Esophagus (tissue), 2 donors: ENCODE measurements around the gene GRB10. TPM values are rescaled to one million over a fixed set of nuclear protein-coding genes. Genes with fewer than 3 reads are reported as not detected.
"Not testable (repeated sequence)": the region's sequence is repeated elsewhere in the genome, so short reads cannot be mapped to it uniquely, and the experiment has no call there.

Experiments used
- H3K27ac ChIP-seq, 2 donors: one replicate each; pipeline ENCODE4 v1.5.1; 2013; ENCODE audit warnings: low read depth in 2 of 2, mild to moderate bottlenecking in 2 of 2, inconsistent platforms in 1 of 2, low read length in 1 of 2, moderate library complexity in 1 of 2
- H3K27me3 ChIP-seq, 2 donors: one replicate each; pipeline ENCODE4 v1.6.1; 2013; ENCODE audit warnings: low read length in 2 of 2, control low read depth in 1 of 2, mild to moderate bottlenecking in 1 of 2; ENCODE audit not compliant: insufficient read depth in 2 of 2, control insufficient read depth in 1 of 2
- H3K36me3 ChIP-seq, 2 donors: one replicate each; pipeline ENCODE4 v1.6.1; 2013; ENCODE audit warnings: low read length in 1 of 2; ENCODE audit not compliant: control insufficient read depth in 2 of 2, insufficient read depth in 2 of 2
- H3K4me1 ChIP-seq, 2 donors: one replicate each; pipeline ENCODE4 v1.6.1; 2013; ENCODE audit warnings: low read length in 1 of 2; ENCODE audit not compliant: control insufficient read depth in 2 of 2, insufficient read depth in 2 of 2
- H3K4me3 ChIP-seq, 2 donors: one replicate each; pipeline ENCODE4 v1.5.1; 2013; ENCODE audit warnings: low read length in 2 of 2, mild to moderate bottlenecking in 2 of 2, low read depth in 1 of 2, moderate library complexity in 1 of 2
- H3K9me3 ChIP-seq, 2 donors: one replicate each; pipeline ENCODE4 v1.6.1; 2013; ENCODE audit warnings: mild to moderate bottlenecking in 2 of 2, low read depth in 1 of 2, low read length in 1 of 2, moderate library complexity in 1 of 2; ENCODE audit not compliant: control insufficient read depth in 2 of 2, insufficient read depth in 1 of 2
- WGBS, 2 donors: extraction: QIAGEN DNeasy Blood & Tissue Kit; methylation state at CpG; one replicate each; pipeline ENCODE4 v1.1.7; 2013; 5-methylcytosine and 5-hydroxymethylcytosine counted together
- polyA plus RNA-seq, 2 donors: library from polyadenylated mRNA; stranded (reverse); fragments of 200-250 nt; gene quantifications; one replicate each; pipeline ENCODE4 v1.2.3, GENCODE V29; 2013
- donor health status: healthy with polysubstance abuse.
- donor health status: Bipolar disorder and iron deficiency.

The GRB10 gene
- polyA plus RNA-seq, 2 donors, result 4.0 to 5.0 TPM

DNA sequence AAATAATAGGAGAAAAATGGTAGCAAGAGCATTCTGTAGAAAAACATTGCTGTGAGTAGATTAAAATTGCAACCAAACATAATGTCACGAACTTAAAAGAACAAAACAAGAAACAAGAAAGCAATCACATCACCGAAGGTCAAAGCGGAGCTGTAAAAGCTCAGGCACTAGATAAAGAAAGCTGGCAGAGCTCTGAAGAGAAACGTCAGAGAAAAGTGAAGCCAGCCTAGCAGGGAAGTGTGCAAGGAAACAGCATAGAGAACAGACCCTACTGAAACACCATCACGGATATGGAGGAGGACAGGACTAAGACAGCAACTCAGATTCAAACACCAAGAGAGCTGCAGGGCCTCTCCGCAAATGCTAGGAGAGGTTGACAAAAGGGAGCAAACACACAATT is 195.0 kb downstream of the GRB10 start:
- H3K9me3 ChIP-seq, result peaks cover 5 to 7% of the 10 kb centered on the region in 2 donors
- H3K27ac ChIP-seq, result no peak overlapping the region
- peaks cover 2 to 3% of the 10 kb centered on the region in 2 donors for H3K36me3 ChIP-seq
- no peaks in the 10 kb centered on the region for H3K27me3 ChIP-seq
- H3K4me1 ChIP-seq, result peaks cover 2 to 3% of the 10 kb centered on the region in 2 donors
- 78 to 86% methylated on average over 6 of the region's 6 CpGs for WGBS, 2 donors
- no peak overlapping the region for H3K4me3 ChIP-seq

DNA sequence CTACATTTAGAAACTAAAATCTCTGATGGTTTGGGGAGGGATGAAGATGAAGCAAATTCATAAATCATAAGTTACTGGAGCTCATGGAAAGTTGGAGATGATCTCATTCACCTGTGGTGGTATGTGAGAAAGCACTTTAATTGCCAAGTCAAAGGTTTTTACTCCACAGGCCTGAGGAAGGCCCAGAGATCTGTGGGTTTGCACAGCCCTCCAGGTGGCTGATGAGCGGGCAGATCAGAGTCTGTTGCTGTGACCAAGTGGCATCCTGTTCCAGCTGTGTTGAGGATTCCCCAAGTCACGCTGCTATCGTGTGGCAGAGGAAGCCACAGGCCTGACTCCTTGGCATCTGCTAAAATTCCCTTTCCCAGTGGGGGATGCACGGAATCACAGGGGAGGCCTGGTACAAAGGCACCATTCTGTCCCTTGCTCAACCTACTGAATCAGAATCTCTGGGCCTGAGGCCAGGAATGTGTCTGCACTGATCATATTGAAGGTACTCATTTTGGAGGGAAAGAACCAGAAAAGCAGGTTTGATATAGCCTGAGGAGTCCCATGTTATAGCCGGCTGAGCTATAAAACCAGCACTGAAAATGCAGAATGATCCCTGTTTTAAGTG is 197.8 kb downstream of the GRB10 start:
- Histone ChIP-seq H3K27me3 (no peaks in the 10 kb centered on the region), H3K4me1 (peaks cover 0 to 3% of the 10 kb centered on the region in 2 donors), H3K27ac (no peak overlapping the region), H3K4me3 (no peak overlapping the region), H3K36me3 (no peaks in the 10 kb centered on the region), H3K9me3 (peaks cover 2 to 7% of the 10 kb centered on the region in 2 donors)
- 63 to 68% methylated on average over 5 of the region's 5 CpGs for WGBS, 2 donors

DNA sequence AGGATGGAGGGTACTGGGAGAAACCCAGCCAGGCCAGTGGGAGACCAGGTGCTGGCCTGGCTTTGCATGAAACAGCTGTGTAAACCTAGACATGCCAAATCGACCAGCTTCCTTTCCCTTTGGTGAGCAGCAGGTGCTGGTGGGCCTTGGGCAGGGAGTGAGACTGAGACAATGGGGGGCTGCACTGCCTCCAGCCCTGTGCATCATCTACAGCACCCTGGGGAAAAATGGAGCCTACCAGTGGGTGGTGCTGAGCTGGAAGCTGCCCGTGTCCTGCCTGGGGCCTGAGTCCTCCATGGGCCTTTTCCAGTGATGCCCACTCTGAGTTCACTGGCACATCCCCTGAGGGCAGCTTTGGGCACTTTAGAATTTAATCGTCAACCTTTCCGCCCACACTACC is 198.3 kb downstream of the GRB10 start:
- no peak overlapping the region for H3K4me3 ChIP-seq
- WGBS, 2 donors, result 78 to 82% methylated on average over 4 of the region's 4 CpGs
- H3K27ac ChIP-seq, result no peak overlapping the region
- H3K4me1 ChIP-seq, result peaks cover 0 to 3% of the 10 kb centered on the region in 2 donors
- H3K27me3 ChIP-seq, result no peaks in the 10 kb centered on the region
- H3K36me3 ChIP-seq, result no peaks in the 10 kb centered on the region
- H3K9me3 ChIP-seq, result peaks cover 2 to 7% of the 10 kb centered on the region in 2 donors

DNA sequence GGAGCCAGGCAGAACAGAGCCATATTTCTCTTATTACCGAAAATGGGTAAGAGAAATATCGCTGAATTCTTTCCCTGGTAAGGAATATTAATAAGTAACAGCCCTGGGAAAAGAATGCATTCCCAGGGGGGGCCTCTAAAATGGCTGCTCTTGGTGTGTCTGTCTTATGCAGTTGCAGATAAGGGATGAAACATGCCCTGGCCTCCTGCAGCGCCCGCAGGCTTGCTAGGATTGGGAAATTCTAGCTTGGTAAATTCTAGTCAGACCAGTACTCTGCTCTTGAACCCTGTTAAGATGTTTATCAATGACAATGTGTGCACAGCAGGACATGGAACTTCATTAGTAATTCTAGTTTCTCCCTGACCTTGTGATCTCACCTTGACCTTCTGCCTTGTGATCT is 199.4 kb downstream of the GRB10 start:
- WGBS, 2 donors, result 96 to 97% methylated on average over 4 of the region's 4 CpGs
- H3K27me3 ChIP-seq, result not testable (repeated sequence)

DNA sequence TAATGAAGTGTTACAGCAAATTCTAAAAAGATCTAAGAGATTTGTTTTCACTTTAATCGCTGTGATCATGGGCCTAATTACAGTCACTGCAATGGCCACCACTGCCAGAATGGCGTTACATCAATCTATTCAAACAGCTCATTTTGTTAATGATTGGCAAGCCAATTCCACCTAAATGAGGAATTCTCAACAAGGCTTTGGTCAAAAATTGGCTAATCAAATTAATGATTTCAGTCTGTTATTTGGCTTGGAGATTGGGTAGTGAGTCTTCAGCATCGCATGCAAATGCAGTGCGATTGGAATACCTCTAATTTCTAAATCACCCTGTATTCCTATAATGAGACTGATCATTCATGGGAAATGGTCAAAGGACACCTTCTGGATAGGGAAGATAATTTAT is 200.4 kb downstream of the GRB10 start:
- H3K9me3 ChIP-seq, H3K36me3 ChIP-seq, H3K4me3 ChIP-seq, H3K27me3 ChIP-seq, H3K27ac ChIP-seq, H3K4me1 ChIP-seq: not testable (repeated sequence)
- WGBS, 2 donors, result 94 to 96% methylated on average over 4 of the region's 4 CpGs

More for the DNA sequence above, 199.4 kb downstream of the GRB10 start:
- not testable (repeated sequence) for H3K36me3 ChIP-seq, H3K4me3 ChIP-seq, H3K4me1 ChIP-seq, H3K27ac ChIP-seq, H3K9me3 ChIP-seq

DNA sequence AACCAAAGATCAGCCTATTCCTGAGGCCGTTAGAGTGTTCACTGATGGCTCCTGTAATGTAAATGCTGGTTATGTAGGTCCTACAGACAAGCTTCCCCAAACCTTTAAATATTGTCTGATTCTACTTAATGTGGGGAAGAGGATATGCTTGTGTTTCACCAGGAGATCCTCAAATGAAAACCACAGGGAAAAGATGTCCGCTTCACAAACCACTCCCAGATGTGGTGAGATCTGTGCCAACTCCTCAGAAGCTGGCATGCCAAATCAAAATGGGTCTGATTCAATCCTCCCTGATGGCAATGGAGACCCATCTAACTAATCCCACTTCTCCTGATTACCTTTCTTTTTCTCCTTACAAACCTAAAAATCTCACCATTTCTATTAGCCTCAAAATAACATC is 202.0 kb downstream of the GRB10 start:
- WGBS, 2 donors, result 83 to 91% methylated on average over 2 of the region's 2 CpGs
- not testable (repeated sequence) for H3K4me3 ChIP-seq

DNA sequence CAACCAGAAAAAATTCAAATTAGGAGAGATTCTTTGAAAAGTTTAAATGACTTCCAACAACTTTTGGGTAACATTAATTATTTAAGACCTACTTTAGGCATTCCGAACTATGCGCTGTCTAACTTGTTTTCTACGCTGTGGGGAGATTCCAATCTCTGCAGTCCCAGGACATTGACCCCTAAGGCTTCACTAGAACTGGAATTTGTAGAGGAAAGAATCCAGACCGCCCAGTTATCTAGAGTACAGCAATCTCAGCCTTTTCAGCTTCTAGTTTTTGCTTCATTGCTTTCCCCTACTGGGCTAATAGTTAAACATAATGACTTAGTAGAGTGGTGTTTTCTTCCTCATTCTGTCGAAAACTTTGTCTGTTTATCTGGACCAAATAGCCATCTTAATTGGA is 202.6 kb downstream of the GRB10 start:
- H3K27ac ChIP-seq, result no peak overlapping the region
- 91 to 93% methylated on average over 5 of the region's 5 CpGs for WGBS, 2 donors

More for the DNA sequence above, 202.0 kb downstream of the GRB10 start:
- not testable (repeated sequence) for H3K4me1 ChIP-seq, H3K36me3 ChIP-seq, H3K9me3 ChIP-seq, H3K27me3 ChIP-seq, H3K27ac ChIP-seq

DNA sequence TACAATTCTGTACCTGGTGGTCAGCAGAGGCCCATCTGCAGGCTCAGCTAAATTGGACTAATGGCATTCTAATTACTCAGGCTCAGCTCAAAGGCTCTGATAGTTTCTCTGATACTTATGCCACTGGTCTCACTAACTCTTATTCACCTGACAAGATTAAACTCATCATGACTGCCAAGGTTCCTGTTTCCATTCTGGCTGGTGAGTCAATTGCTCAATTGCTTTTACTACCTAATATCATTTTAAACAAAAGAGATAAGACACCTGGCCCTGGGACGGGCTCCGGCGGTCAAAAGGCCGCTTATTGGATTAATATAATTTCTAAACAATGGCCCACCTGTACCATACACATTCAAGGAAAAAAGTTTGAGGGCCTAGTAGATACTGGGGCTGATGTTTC is 204.6 kb downstream of the GRB10 start:
- H3K4me3 ChIP-seq, H3K27me3 ChIP-seq, H3K36me3 ChIP-seq, H3K27ac ChIP-seq, H3K9me3 ChIP-seq, H3K4me1 ChIP-seq: not testable (repeated sequence)
- 75 to 94% methylated on average over 4 of the region's 4 CpGs for WGBS, 2 donors

More for the DNA sequence above, 202.6 kb downstream of the GRB10 start:
- H3K4me3 ChIP-seq, result no peak overlapping the region
- H3K4me1 ChIP-seq, result peaks cover 0 to 3% of the 10 kb centered on the region in 2 donors
- H3K27me3 ChIP-seq, result no peaks in the 10 kb centered on the region
- no peaks in the 10 kb centered on the region for H3K36me3 ChIP-seq
- H3K9me3 ChIP-seq, result peaks cover 0 to 7% of the 10 kb centered on the region in 2 donors

DNA sequence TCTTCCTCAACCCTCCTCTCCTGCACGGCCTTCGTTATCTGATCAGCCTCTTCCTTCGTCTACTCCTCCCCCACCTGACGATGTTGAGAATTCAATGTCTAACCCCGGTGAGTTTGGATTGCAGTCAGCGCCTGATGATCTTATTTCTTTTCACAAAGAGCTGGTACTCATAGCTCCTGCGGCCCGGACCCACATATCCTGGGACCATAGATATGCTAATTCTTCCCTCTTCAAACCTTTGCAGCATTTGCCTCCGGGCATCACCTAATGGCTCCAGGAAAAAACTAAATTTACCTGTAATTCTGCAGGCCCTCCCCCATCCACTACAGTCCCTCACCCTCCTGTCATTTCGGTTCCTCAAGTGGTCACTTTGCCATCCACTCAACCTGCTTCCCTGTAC is 205.1 kb downstream of the GRB10 start:
- Histone ChIP-seq H3K4me1 (no peaks in the 10 kb centered on the region), H3K9me3 (no peaks in the 10 kb centered on the region), H3K27me3 (no peaks in the 10 kb centered on the region), H3K36me3 (no peaks in the 10 kb centered on the region), H3K4me3 (no peak overlapping the region), H3K27ac (no peak overlapping the region)
- WGBS, 2 donors, result 94% methylated on average over 10 of the region's 10 CpGs

DNA sequence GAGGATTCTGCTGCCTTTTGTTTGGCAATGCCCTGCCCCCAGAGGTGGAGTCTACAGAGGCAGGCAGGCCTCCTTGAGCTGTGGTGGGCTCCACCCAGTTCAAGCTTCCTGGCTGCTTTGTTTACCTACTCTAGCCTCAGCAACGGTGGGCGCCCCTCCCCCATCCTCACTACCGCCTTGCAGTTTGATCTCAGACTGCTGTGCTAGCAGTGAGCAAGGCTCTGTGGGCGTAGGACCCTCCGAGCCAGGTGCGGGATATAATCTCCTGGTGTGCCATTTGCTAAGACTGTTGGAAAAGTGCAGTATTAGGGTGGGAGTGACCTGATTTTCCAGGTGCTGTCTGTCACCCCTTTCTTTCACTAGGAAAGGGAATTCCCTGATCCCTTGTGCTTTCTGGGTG is 206.3 kb downstream of the GRB10 start:
- not testable (repeated sequence) for H3K36me3 ChIP-seq
- WGBS, 2 donors, result 69 to 72% methylated on average over 6 of the region's 6 CpGs

More for the DNA sequence above, 206.3 kb downstream of the GRB10 start:
- not testable (repeated sequence) for H3K4me1 ChIP-seq, H3K9me3 ChIP-seq, H3K27ac ChIP-seq, H3K27me3 ChIP-seq, H3K4me3 ChIP-seq
